Coronary artery (tissue), 2 donors: ENCODE measurements around the gene BCAS1.

Experiments used
- DNase-seq: peaks from one replicate; pipeline ENCODE4 v3.0.0-alpha.2; 2017; ENCODE audit warnings: low spot score
- H3K27ac ChIP-seq, 2 donors: fragments of 200-600 bp; sonication (generic); one replicate each; pipeline ENCODE4 v1.5.1; 2016 to 2019
- H3K4me3 ChIP-seq: fragments of 200-600 bp; sonication (generic); 2 replicates; pipeline ENCODE4 v1.5.1; 2016; ENCODE audit warnings: mild to moderate bottlenecking, moderate library complexity
- TF ChIP-seq, protein P1 (sequence below): fragments of 200-600 bp; sonication (generic); IDR thresholded peaks from one replicate; pipeline ENCODE4 v1.5.1; 2019; ENCODE audit warnings: antibody characterized with exemption

BCAS1 gene

DNA sequence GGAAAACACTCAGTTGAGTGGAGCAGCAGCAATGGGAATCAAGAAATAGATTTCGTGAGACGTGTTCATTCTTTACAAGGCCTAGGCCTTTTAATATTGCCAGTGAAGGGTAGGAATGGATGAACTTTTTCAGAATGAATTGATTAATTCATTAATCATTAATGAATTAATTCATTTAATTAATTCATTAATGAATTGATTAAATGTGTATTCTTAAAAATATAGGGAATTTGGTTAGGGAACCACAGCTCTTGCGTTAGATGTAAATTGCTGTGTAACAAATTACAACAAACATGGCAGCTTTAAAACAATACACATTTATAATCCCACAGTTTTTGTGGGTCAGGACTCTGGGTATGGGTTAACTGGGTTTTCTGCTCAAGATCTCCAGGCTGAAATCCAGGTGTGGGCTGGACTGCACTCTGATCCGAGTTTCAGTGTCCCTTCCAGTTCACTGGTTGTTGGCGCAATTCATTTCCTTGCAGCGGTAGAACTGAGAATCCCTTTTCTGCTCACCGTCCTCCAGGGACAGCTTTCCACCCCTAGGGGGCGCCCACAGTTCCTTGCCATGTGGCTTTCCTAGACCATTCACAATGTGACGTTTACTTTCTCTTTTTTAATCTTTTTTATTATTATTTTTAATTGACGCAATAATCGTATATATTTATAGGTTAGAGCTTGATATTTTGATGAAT lies 32.8 kb upstream of the BCAS1 start:
- Histone ChIP-seq H3K4me3 (no peak overlapping the region), H3K27ac (no peak overlapping the region)
- DNase-seq = no peak
- TF ChIP-seq, protein P1, sequence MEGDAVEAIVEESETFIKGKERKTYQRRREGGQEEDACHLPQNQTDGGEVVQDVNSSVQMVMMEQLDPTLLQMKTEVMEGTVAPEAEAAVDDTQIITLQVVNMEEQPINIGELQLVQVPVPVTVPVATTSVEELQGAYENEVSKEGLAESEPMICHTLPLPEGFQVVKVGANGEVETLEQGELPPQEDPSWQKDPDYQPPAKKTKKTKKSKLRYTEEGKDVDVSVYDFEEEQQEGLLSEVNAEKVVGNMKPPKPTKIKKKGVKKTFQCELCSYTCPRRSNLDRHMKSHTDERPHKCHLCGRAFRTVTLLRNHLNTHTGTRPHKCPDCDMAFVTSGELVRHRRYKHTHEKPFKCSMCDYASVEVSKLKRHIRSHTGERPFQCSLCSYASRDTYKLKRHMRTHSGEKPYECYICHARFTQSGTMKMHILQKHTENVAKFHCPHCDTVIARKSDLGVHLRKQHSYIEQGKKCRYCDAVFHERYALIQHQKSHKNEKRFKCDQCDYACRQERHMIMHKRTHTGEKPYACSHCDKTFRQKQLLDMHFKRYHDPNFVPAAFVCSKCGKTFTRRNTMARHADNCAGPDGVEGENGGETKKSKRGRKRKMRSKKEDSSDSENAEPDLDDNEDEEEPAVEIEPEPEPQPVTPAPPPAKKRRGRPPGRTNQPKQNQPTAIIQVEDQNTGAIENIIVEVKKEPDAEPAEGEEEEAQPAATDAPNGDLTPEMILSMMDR = peak; percentile 30

DNA sequence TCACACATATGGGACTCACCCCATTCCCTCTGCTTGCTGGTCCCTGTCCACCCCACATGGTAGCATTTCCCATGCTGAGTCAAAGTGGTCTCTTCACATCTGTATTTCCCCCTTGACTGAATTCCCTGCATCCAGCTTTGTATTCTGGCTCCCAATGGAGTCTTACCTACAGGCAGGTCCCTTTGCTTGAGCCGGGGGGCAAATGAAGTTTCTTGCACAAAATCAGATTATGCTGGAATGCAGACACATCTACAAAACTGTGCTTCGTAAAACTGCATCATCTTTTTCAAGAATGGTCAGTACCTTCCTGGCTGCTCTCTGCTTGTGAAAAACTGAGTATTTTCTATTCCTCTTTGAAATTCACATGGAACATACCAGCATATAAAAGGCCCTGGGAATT lies 32.1 kb upstream of the BCAS1 start:
- TF ChIP-seq, protein P1 = no peak
- DNase-seq = no peak
- Histone ChIP-seq H3K27ac (no peak overlapping the region), H3K4me3 (no peak overlapping the region)

DNA sequence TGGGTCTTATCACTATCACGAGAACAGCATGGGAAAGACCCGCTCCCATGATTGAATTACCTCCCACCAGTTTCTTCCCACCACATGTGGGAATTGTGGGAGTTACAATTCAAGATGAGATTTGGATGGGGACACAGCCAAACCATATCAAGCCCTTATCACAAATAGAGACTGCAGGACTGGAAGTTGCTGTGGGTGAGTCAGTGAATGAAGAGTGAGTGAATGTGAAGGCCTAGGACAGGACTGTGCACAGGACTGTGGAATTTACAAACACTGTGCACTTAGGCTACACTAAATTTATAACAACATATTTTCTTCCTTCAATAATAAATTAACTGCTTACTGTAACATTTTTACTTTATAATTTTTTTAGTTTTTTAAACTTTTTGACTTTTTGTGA lies 30.2 kb upstream of the BCAS1 start:
- H3K27ac ChIP-seq = no peak overlapping the region
- DNase-seq = no peak

DNA sequence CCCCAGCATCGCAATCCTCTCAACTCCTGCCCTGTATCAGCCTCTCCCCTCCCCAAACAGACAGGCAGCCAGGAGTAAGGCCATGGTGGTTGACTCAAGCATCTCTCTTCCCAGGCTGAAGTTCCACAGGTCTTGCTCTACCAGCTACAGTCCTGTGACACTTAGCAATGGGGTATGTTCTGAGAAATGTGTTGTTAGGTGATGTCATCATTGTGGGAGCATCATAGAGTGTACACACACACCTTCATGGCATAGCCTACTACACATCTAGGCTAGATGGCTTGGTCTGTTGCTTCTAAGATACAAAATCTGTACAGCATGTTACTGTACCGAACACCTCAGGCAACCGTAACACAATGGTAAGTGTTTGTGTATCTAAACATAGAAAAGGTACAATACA lies 29.5 kb upstream of the BCAS1 start:
- no peak for DNase-seq
- TF ChIP-seq, protein P1 = no peak
- H3K27ac ChIP-seq = no peak overlapping the region
- H3K4me3 ChIP-seq = no peak overlapping the region

More for the DNA sequence above, 30.2 kb upstream of the BCAS1 start:
- H3K4me3 ChIP-seq = no peak overlapping the region
- TF ChIP-seq, protein P1 = no peak

DNA sequence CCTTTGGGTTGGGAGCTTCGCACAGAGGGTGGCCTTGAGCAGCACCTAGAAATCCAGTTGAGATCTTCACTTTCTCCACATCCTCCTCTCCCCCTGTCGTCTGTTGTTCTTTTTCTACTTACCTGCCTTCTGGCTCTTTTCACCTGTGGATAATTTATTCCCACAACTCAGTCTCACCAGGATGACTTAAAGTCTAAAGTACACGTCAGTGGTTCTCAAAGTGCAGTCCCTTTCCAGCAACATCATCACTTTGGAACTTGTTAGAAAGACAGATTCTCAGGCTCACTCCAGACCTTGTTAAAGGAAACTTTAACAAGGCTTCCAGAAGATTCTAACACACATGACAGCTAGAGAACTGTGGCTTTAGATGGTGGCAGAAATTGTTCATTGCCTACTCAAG lies 27.7 kb upstream of the BCAS1 start:
- TF ChIP-seq, protein P1 = no peak
- no peak for DNase-seq
- no peak overlapping the region for H3K4me3 ChIP-seq
- H3K27ac ChIP-seq = no peak overlapping the region

DNA sequence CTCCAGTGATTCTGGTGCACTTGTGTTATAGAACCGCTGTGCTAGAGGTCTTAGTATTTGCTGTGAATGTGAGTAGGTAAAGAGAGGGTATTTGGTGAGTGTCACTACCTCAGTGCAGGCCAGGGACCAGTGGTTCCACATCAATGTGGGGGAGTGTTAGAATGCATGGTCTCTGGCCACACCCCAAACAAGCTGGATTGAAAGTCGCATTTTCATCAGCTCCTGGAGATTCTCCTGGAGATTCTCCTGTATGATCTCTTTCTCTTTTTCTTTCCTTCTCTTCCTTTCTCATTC lies 26.8 kb upstream of the BCAS1 start:
- no peak for DNase-seq
- H3K4me3 ChIP-seq = no peak overlapping the region
- TF ChIP-seq, protein P1 = no peak
- H3K27ac ChIP-seq = no peak overlapping the region

DNA sequence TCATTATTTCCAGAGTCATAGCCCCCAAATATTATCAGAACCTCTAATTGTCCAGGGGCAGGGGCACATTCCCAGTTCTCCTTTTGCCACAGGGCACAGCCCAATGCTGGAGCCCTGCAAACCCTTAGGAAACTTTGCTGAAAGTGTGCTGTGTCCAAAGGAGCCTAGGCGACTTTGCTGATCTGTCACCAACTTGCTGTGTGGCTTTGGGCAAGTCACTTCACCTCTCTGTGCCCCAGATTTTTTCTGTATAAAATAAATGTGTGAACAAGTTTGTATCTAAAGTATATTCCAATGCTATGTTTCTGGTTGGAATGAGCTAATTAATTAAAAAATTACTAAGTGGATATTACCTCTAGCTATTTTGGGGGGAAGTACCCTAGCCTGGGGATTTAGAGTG lies 25.4 kb upstream of the BCAS1 start:
- no peak for DNase-seq
- Histone ChIP-seq H3K27ac (no peak overlapping the region), H3K4me3 (no peak overlapping the region)
- TF ChIP-seq, protein P1 = no peak
